CMK (cell line): ENCODE data around the gene TMEM121.
"Not testable (repeated sequence)": the region's sequence is repeated elsewhere in the genome, so short reads cannot be mapped to it uniquely, and the experiment has no call there.

Source experiments
- DNase-seq: peaks from one replicate; pipeline ENCODE4 v3.0.0-alpha.2; 2010; ENCODE audit warnings: low read depth

Gene TMEM121

DNA sequence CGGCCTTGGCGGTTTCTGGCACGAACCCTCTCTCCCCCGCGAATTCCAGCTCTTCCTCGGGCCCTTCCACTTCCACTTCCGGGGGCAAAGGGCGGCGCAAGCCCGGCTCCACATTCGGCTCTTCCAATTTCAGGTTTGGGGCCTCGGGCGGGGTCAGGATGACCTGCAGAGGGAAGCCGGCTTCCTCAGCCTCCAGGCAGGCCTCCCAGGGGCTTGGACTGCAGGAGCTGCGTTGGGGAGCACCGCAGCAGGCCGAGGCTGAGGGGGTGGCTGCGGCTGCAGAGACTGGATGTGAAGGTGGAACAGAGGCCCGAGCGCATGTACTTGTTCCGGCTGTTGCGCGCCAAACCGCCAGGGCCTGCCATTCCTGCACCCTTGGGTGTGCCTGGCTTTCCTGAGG, 20.7 kb downstream of the TMEM121 start:
- DNase-seq = not testable (repeated sequence)

- no peak for DNase-seq
These were observed 21.4 kb downstream of the TMEM121 start for GRCh38 chr14:105547741-105548169.

DNA sequence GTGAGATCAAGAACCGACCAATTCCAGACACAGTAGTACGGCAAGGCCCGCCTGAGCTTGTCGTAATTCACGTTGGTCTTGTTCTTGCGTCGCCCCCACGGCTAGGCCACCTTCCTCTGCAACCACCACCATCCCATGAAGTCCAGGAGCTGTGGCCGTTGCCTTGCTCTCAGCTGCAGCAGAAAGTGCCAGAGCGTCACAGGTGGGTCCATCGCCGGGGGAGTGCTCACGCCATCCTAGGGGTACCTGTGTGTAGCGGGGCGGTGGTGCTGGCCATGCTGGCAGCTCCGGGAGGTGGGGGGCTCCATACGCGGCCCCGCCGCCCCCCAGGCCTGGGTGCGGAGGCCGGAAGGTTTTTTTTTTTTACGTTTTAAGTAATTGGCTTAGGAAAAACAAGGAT, 23.1 kb downstream of the TMEM121 start:
- DNase-seq = no peak

GRCh38 chr14:105554022-105554421, 27.6 kb downstream of the TMEM121 start:
- no peak for DNase-seq

DNA sequence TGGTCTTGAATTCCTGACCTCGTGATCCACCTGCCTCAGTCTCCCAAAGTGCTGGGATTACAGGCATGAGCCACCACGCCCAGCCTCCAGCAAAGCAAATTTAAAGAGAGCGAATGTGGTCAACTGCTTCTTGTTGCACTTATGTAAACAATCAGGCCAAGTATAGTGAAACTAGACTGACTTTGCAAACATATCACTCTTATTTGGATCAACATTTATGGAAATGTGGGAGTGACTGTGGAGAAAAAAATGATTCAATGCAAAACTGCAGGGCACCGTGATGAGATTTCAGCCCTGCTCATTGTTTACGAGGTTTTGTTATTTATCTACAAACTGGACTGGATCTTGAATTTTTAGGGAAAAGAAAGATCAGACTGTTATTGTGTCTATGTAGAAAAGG, 28.1 kb downstream of the TMEM121 start:
- DNase-seq = no peak

GRCh38 chr14:105557671-105558070, 31.3 kb downstream of the TMEM121 start:
- DNase-seq = not testable (repeated sequence)

DNA sequence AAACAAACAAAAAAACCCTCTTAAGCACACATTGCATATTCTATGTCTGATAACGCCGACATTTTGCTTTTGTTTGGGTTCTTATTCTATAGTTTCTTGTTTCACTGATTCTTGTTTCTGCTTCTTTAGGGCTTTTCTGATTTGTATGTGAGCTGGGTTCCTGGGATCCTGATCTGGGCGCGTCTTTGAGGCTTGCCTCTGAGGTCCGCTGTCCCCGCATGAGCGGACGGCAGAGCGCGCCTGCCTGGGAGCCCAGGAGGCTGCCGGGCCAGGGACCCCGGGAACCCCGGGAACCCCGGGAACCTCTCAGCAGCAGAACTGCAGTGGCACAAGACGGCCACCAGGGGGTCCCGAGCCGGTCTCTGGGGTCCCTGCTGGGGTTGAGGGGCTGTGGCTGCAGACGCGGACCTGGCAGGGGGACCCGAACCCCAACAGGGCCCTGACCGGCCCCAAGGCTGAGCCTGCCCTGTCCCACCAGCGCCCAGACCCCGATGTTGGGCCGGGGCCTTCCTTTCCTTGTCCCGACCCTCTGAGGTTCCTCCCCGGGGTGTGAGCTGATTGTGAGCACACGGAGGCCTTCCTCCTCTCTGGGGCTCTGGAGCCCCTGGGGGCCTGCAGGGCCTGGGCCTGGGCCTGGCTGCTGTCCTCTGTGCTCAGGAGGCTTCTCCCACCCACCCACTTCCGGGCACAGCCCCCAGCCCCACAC, 32.2 kb downstream of the TMEM121 start:
- not testable (repeated sequence) for DNase-seq

- not testable (repeated sequence) for DNase-seq
These were observed 33.1 kb downstream of the TMEM121 start for GRCh38 chr14:105559384-105560047.

GRCh38 chr14:105560048-105560669, 33.8 kb downstream of the TMEM121 start:
- not testable (repeated sequence) for DNase-seq

- not testable (repeated sequence) for DNase-seq
These were observed 35.0 kb downstream of the TMEM121 start for GRCh38 chr14:105561345-105561744.

DNA sequence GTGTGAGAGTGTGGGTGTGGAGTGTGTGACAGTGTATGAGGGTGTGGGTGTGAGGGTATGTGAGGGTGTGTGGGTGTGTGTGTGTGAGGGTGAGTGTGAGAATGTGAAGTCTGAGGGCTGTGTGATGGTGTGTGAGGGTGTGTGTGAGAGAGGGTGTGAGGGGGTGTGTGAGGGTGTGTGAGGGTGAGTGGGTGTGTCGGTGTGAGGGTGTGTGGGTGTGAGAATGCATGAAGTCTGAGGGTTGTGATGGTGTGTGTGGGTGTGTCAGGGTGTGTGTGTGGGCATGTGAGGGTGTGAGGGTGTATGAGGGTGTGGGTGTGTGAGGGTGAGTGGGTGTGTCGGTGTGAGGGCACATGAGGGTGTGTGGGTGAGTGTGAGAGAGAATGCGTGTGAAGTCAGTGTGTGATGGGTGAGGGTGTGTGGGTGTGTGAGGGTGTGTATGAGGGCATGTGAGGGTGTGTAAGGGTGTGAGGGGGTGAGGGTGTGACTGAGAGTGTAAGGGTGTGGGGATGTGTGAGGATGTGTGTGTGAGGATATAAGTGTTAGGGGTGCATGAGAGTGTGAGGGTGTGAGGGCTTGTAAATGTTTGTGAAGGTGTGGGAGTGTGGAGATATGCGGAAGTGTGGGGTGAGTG, 36.4 kb downstream of the TMEM121 start:
- no peak for DNase-seq

DNA sequence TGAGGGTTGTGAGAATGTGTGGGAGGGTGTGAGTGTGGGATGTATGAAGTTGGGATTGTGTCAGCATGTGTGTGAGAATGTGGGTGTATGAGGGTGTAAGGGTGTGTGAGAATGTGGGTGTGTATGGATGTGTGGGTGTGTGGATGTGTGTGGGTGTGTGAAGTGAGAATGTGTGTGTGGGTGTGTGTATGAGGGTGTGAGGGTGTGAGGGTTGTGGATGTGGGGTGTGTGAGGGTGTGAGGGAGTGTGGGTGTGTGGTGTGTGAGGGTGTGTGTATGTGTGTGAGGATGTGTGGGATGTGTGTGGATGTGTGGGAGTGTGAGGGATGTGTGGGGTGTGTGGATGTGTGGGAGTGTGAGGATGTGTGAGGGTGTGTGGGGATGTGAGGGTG, 37.0 kb downstream of the TMEM121 start:
- DNase-seq = no peak

DNA sequence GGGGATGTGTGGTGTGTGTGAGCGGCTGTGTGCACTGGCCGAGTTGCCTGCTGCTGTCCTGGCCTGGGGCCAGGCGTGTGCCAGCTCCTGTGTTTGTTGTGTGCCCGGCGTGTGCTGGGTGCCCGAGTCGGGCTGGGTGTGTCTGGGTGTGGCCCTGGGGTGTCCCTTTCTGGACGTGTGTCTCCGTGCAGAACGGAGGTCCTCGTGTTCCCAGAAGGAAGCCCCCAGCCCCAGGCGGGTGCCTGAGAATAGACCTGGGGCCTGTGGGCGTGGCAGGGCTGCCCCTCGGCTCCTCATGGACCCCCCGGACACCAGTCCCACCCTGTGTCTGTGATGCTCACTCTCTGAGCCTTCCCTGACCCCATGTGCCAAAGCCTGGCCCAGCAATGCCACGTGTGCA, 38.2 kb downstream of the TMEM121 start:
- not testable (repeated sequence) for DNase-seq

DNA sequence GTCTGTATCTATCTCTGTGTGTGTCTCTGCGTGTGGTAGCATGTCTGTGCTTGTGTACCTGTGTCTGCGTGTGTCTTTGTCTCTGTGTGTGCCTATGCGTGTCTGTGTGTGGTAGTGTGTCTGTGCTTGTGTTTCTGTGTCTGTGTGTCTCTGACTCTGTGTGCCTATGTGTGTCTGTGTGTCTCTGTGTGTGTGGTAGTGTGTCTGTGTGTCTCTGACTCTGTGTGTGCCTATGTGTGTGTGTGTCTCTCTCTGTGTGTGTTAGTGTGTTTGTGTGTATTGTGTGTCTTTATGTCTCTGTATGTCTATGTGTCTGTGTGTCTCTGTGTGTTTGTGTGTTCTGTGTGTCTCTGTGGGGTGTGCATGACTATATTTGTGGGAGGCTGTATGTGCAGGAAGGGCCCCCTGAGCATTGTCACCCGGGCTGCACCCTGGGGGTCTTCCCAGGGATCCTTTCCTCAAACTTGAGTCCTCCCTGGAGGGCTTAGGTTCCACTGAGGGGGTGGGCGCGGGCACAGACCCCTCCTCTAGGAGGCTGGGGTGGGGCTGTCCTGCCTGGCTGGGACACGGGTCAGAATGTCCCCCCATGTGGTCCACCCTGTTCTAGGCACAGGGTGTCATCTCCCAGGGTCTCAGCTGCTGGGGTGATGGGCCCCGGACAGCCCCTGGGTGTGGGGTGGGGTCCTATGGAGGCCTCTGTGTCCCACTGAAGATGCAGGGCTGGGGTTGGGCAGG, 39.0 kb downstream of the TMEM121 start:
- DNase-seq = not testable (repeated sequence)

GRCh38 chr14:105566248-105567163, 40.1 kb downstream of the TMEM121 start:
- DNase-seq = not testable (repeated sequence)

- not testable (repeated sequence) for DNase-seq
These were observed 41.1 kb downstream of the TMEM121 start for GRCh38 chr14:105567164-105568103.

- not testable (repeated sequence) for DNase-seq
These were observed 41.9 kb downstream of the TMEM121 start for GRCh38 chr14:105568140-105568843.

- no peak for DNase-seq
These were observed 42.7 kb downstream of the TMEM121 start for GRCh38 chr14:105568859-105569766.
